ENCODE data around the gene AKR1D1. TPM values are rescaled to one million over a fixed set of nuclear protein-coding genes. Genes with fewer than 3 reads are reported as not detected.

Gene AKR1D1
- polyA plus RNA-seq, 2 of the 4 experiments (the other 2 are of a cell fraction): 0.06 TPM; not detected in 1

- ATAC-seq: no peak
- 60% methylated on average over 3 of the region's 3 CpGs for WGBS (ENCODE audit: missing lambda C conversion rate)
- no peak overlapping the region for H3K4me3 ChIP-seq
- FAIRE-seq: no peak
- TF ChIP-seq FOSB (CRISPR knock-in tag; IDR thresholded peaks at IDR 0.05) (no peak), SMC3 (IDR thresholded peaks at IDR 0.05) (no peak), ZFP36 (IDR thresholded peaks at IDR 0.05; ENCODE audit: borderline replicate concordance, partially characterized antibody) (peak; percentile 98)
- DNase-seq (ENCODE audit: low read depth in 1 of 2, low spot score in 1 of 2): peak in 1 of 2 experiments; percentile 9
- ChIA-PET CTCF (interaction anchor here (2.6 kb wide), 1 partner anchor 574 kb away, joined by 10 read pairs; no protein-coding TSS in a partner anchor), POLR2A (no interaction called here)
- peaks cover 25% of the 10 kb centered on the region for H3K9me3 ChIP-seq
- H3K4me1 ChIP-seq: no peaks in the 10 kb centered on the region
- no peak overlapping the region for H3K4me2 ChIP-seq
- 0 out of 6 replicates have a peak overlapping the region, but pooled peaks of 1 of the 2 experiments have one; percentile 14 for H3K27ac ChIP-seq
These were observed 88.5 kb downstream of the AKR1D1 start for GRCh38 chr7:138164804-138165203.

GRCh38 chr7:138166681-138167080 lies 90.4 kb downstream of the AKR1D1 start:
- WGBS (ENCODE audit: missing lambda C conversion rate): 39% methylated on average over 4 of the region's 4 CpGs
- POLR2A ChIA-PET: no interaction called here
- DNase-seq (ENCODE audit: low read depth in 1 of 2, low spot score in 1 of 2): no peak
- ATAC-seq: no peak
- Histone ChIP-seq H3K9me3 (peaks cover 25% of the 10 kb centered on the region), H3K4me3 (no peak overlapping the region), H3K4me2 (no peak overlapping the region), H3K4me1 (no peaks in the 10 kb centered on the region), H3K27ac (no peak overlapping the region)
- TF ChIP-seq NFE2L2 (conservative IDR thresholded peaks at IDR 0.05; ENCODE audit: low read length) (no peak), SMC3 (IDR thresholded peaks at IDR 0.05) (no peak), CBX8 (IDR thresholded peaks at IDR 0.05) (no peak), HOXB5 (CRISPR knock-in tag; IDR thresholded peaks at IDR 0.05) (no peak)
- FAIRE-seq: no peak
- CTCF ChIA-PET: interaction anchor here (1.4 to 2.6 kb wide), 2 partner anchors 15 to 572 kb away, joined by 6 to 10 read pairs; no protein-coding TSS in a partner anchor

GRCh38 chr7:138167222-138167621 lies 91.0 kb downstream of the AKR1D1 start:
- H3K27ac ChIP-seq: no peak overlapping the region
- H3K9me3 ChIP-seq: peaks cover 25% of the 10 kb centered on the region
- no peak for FAIRE-seq
- 17% methylated on average over 3 of the region's 3 CpGs for WGBS (ENCODE audit: missing lambda C conversion rate)
- no peaks in the 10 kb centered on the region for H3K4me1 ChIP-seq
- CTCF ChIA-PET: no interaction called here
- H3K4me2 ChIP-seq: no peak overlapping the region
- POLR2A ChIA-PET: no interaction called here
- ATAC-seq: no peak
- no peak for DNase-seq (ENCODE audit: low read depth in 1 of 2, low spot score in 1 of 2)
- H3K4me3 ChIP-seq: no peak overlapping the region
- TF ChIP-seq KDM1A (IDR thresholded peaks at IDR 0.05; ENCODE audit: low read depth) (no peak), ZC3H11A (IDR thresholded peaks at IDR 0.05) (no peak), TFCP2L1 (CRISPR knock-in tag; IDR thresholded peaks at IDR 0.05) (no peak), ZFP36 (IDR thresholded peaks at IDR 0.05; ENCODE audit: borderline replicate concordance, partially characterized antibody) (no peak), EP300 (IDR thresholded peaks at IDR 0.05) (no peak), NPAS2 (CRISPR knock-in tag; IDR thresholded peaks at IDR 0.05; ENCODE audit: borderline replicate concordance) (no peak), SMC3 (IDR thresholded peaks at IDR 0.05) (no peak), NFE2L2 (conservative IDR thresholded peaks at IDR 0.05; ENCODE audit: low read length) (no peak), TP53 (CRISPR knock-in tag; IDR thresholded peaks at IDR 0.05) (no peak), HDAC2 (IDR thresholded peaks at IDR 0.05) (no peak), CEBPB (IDR thresholded peaks at IDR 0.05) (no peak), USF2 (IDR thresholded peaks at IDR 0.05) (no peak), ELK1 (IDR thresholded peaks at IDR 0.05; ENCODE audit: low read depth, low read length) (no peak), FOSB (CRISPR knock-in tag; IDR thresholded peaks at IDR 0.05) (no peak)

GRCh38 chr7:138167869-138168296 lies 91.6 kb downstream of the AKR1D1 start:
- WGBS (ENCODE audit: missing lambda C conversion rate): 65% methylated on average over 1 of the region's 1 CpG
- no peak overlapping the region for H3K27ac ChIP-seq
- DNase-seq (ENCODE audit: low read depth in 1 of 2, low spot score in 1 of 2) (no peak), FAIRE-seq (no peak), ATAC-seq (no peak)
- H3K4me1 ChIP-seq: no peaks in the 10 kb centered on the region
- POLR2A ChIA-PET: no interaction called here
- no peak overlapping the region for H3K4me2 ChIP-seq
- TF ChIP-seq ZFP36 (IDR thresholded peaks at IDR 0.05; ENCODE audit: borderline replicate concordance, partially characterized antibody): no peak
- no peak for TF ChIP-seq PHF8 (IDR thresholded peaks at IDR 0.05; ENCODE audit: borderline replicate concordance, low read depth)
- no peak for TF ChIP-seq ATOH8 (CRISPR knock-in tag; IDR thresholded peaks at IDR 0.05; ENCODE audit: low read depth)
- TF ChIP-seq RNF2 (IDR thresholded peaks at IDR 0.05; ENCODE audit: borderline replicate concordance, low read depth): no peak
- no peak for TF ChIP-seq CBX8 (IDR thresholded peaks at IDR 0.05)
- TF ChIP-seq KDM5A (IDR thresholded peaks at IDR 0.05): no peak
- no peak for TF ChIP-seq FOSL2 (IDR thresholded peaks at IDR 0.05)
- no peak for TF ChIP-seq FOSL2 (CRISPR knock-in tag; IDR thresholded peaks at IDR 0.05)
- no peak for TF ChIP-seq KDM1A (IDR thresholded peaks at IDR 0.05; ENCODE audit: low read depth)
- TF ChIP-seq CEBPB (IDR thresholded peaks at IDR 0.05): no peak
- TF ChIP-seq MYC (IDR thresholded peaks at IDR 0.05; ENCODE audit: borderline replicate concordance, low read length): no peak
- no peak for TF ChIP-seq POLR2AphosphoS2 (conservative IDR thresholded peaks at IDR 0.05; ENCODE audit: low read length)
- TF ChIP-seq USF2 (IDR thresholded peaks at IDR 0.05): no peak
- TF ChIP-seq NFE2L2 (conservative IDR thresholded peaks at IDR 0.05; ENCODE audit: low read length): no peak
- CTCF ChIA-PET: interaction anchor here (0.9 kb wide), 1 partner anchor 571 kb away, joined by 3 read pairs; no protein-coding TSS in a partner anchor
- H3K4me3 ChIP-seq: no peak overlapping the region
- peaks cover 25% of the 10 kb centered on the region for H3K9me3 ChIP-seq
